LNCaP clone FGC (cell line): ENCODE data around the gene ATP5PO.
A peak's percentile ranks its signal among the peaks of the same experiment; 100 is the strongest.

Experiments used
- DNase-seq: peaks from one replicate; pipeline ENCODE4 v3.0.0-alpha.2; 2011; ENCODE audit warnings: low read depth
- H3K4me3 ChIP-seq: 2 replicates; pipeline ENCODE4 v1.5.1; 2011; ENCODE audit warnings: mild to moderate bottlenecking, low read depth, low read length, control low read depth
- CTCF ChIP-seq: IDR thresholded peaks from 2 replicates; pipeline ENCODE4 v1.5.1; 2012; ENCODE audit warnings: mild to moderate bottlenecking; ENCODE audit not compliant: control insufficient read depth, insufficient read depth; ENCODE audit errors: extremely low read depth

Gene ATP5PO

GRCh38 chr21:33924766-33925100 is 9.1 kb upstream of the ATP5PO start:
- no peak for DNase-seq
- TF ChIP-seq CTCF = no peak
- no peak overlapping the region for H3K4me3 ChIP-seq

GRCh38 chr21:33924079-33924765 is 8.6 kb upstream of the ATP5PO start:
- no peak overlapping the region for H3K4me3 ChIP-seq
- TF ChIP-seq CTCF = peak; percentile 92
- peak; percentile 36 for DNase-seq

- no peak for TF ChIP-seq CTCF
- H3K4me3 ChIP-seq = no peak overlapping the region
- DNase-seq = peak; percentile 65
Measured at GRCh38 chr21:33917421-33917820, 1.8 kb upstream of the ATP5PO start.

GRCh38 chr21:33916200-33916567 is 580 bp upstream of the ATP5PO start:
- no peak for DNase-seq
- peak overlapping the region; percentile 99 for H3K4me3 ChIP-seq
- no peak for TF ChIP-seq CTCF

GRCh38 chr21:33914188-33914587 is 1.4 kb downstream of the ATP5PO start:
- TF ChIP-seq CTCF = no peak
- H3K4me3 ChIP-seq = peak overlapping the region; percentile 99
- DNase-seq = no peak

GRCh38 chr21:33909756-33910155 is 5.8 kb downstream of the ATP5PO start:
- TF ChIP-seq CTCF = no peak
- no peak overlapping the region for H3K4me3 ChIP-seq
- DNase-seq = no peak

- H3K4me3 ChIP-seq = no peak overlapping the region
- TF ChIP-seq CTCF = no peak
- no peak for DNase-seq
Measured at GRCh38 chr21:33908760-33909159, 6.8 kb downstream of the ATP5PO start.
